Neuronal stem cell (in vitro differentiated cells): ENCODE data around the gene KLHL2. TPM values are rescaled to one million over a fixed set of nuclear protein-coding genes. Genes with fewer than 3 reads are reported as not detected.
"Not testable (repeated sequence)": the region's sequence is repeated elsewhere in the genome, so short reads cannot be mapped to it uniquely, and the experiment has no call there.

ENCODE experiments used
- DNase-seq: peaks from one replicate; pipeline ENCODE4 v3.0.0-alpha.2; 2013; ENCODE audit warnings: low spot score
- H2AFZ ChIP-seq: one replicate; pipeline ENCODE4 v1.6.1; 2013; ENCODE audit warnings: mild to moderate bottlenecking, low read length, inconsistent platforms
- H2AK5ac ChIP-seq: 2 replicates; pipeline ENCODE4 v1.6.1; 2013; ENCODE audit warnings: low read depth, mild to moderate bottlenecking, inconsistent platforms, low read length, moderate library complexity, mixed read lengths
- H2BK120ac ChIP-seq: 2 replicates; pipeline ENCODE4 v1.6.1; 2013; ENCODE audit warnings: low read depth, mild to moderate bottlenecking, inconsistent platforms, low read length, moderate library complexity, mixed read lengths
- H2BK12ac ChIP-seq: one replicate; pipeline ENCODE4 v1.6.1; 2013; ENCODE audit warnings: low read length, inconsistent platforms
- H2BK15ac ChIP-seq: 2 replicates; pipeline ENCODE4 v1.6.1; 2013; ENCODE audit warnings: mild to moderate bottlenecking, low read length, inconsistent platforms, mixed read lengths
- H2BK5ac ChIP-seq: one replicate; pipeline ENCODE4 v1.6.1; 2013; ENCODE audit warnings: inconsistent platforms, mild to moderate bottlenecking, low read length, moderate library complexity
- H3K14ac ChIP-seq: one replicate; pipeline ENCODE4 v1.6.1; 2013; ENCODE audit warnings: low read length, inconsistent platforms
- H3K18ac ChIP-seq: 2 replicates; pipeline ENCODE4 v1.6.1; 2013; ENCODE audit warnings: low read length, inconsistent platforms
- H3K23ac ChIP-seq: 2 replicates; pipeline ENCODE4 v1.6.1; 2013; ENCODE audit warnings: low read depth, mild to moderate bottlenecking, mixed read lengths, low read length, inconsistent platforms; ENCODE audit not compliant: poor library complexity
- H3K27ac ChIP-seq: replicated peaks from 3 replicates; pipeline ENCODE4 v1.5.1; 2013; ENCODE audit warnings: low read length, inconsistent platforms
- H3K27me3 ChIP-seq, 3 experiments: 2 replicates each; pipeline ENCODE4 v1.6.1; 2013; ENCODE audit warnings: low read length in 3 of 3, mild to moderate bottlenecking in 2 of 3, inconsistent platforms in 1 of 3, low read depth in 1 of 3, mixed read lengths in 1 of 3, moderate library complexity in 1 of 3; ENCODE audit not compliant: control insufficient read depth in 3 of 3, insufficient read depth in 3 of 3
- H3K36me3 ChIP-seq, 2 donors: replicated peaks in 1 of 2; 2 replicates each; pipeline ENCODE4 v1.6.1; 2013; ENCODE audit warnings: low read length in 2 of 2; ENCODE audit not compliant: control insufficient read depth in 2 of 2, insufficient read depth in 2 of 2
- H3K4ac ChIP-seq: 2 replicates; pipeline ENCODE4 v1.6.1; 2013; ENCODE audit warnings: inconsistent platforms, mild to moderate bottlenecking, low read length, moderate library complexity
- H3K4me1 ChIP-seq, 2 donors: 1 replicate in 1 of 2; 2 replicates in 1 of 2; pipeline ENCODE4 v1.6.1; 2013; ENCODE audit warnings: low read length in 2 of 2, low read depth in 1 of 2; ENCODE audit not compliant: control insufficient read depth in 2 of 2, insufficient read depth in 1 of 2
- H3K4me2 ChIP-seq: one replicate; pipeline ENCODE4 v1.6.1; 2013; ENCODE audit warnings: mild to moderate bottlenecking, low read length, inconsistent platforms; ENCODE audit not compliant: insufficient read depth, poor library complexity, severe bottlenecking
- H3K4me3 ChIP-seq, 2 donors: 2 replicates each; pipeline ENCODE4 v1.5.1; 2013; ENCODE audit warnings: low read length in 2 of 2, mild to moderate bottlenecking in 2 of 2, inconsistent platforms in 1 of 2, moderate library complexity in 1 of 2
- H3K79me1 ChIP-seq: one replicate; pipeline ENCODE4 v1.6.1; 2013; ENCODE audit warnings: low read depth, mild to moderate bottlenecking, inconsistent platforms, low read length, moderate library complexity
- H3K9ac ChIP-seq: one replicate; pipeline ENCODE4 v1.6.1; 2013; ENCODE audit warnings: mild to moderate bottlenecking, low read depth, low read length, inconsistent platforms; ENCODE audit not compliant: poor library complexity
- H3K9me3 ChIP-seq, 2 donors: replicated peaks in 1 of 2; 2 replicates each; pipeline versions ENCODE3 to v1.6.1; 2013; ENCODE audit warnings: low read length in 2 of 2, mild to moderate bottlenecking in 2 of 2, inconsistent platforms in 1 of 2, low read depth in 1 of 2, mixed read lengths in 1 of 2, moderate library complexity in 1 of 2; ENCODE audit not compliant: control insufficient read depth in 2 of 2, insufficient read depth in 1 of 2
- H4K8ac ChIP-seq: one replicate; pipeline ENCODE4 v1.6.1; 2013; ENCODE audit warnings: low read depth, mild to moderate bottlenecking, inconsistent platforms, low read length, moderate library complexity
- H4K91ac ChIP-seq: one replicate; pipeline ENCODE4 v1.6.1; 2013; ENCODE audit warnings: low read length, low read depth, mild to moderate bottlenecking, inconsistent platforms; ENCODE audit not compliant: poor library complexity
- WGBS, 2 donors: extraction: QIAGEN DNeasy Blood & Tissue Kit; methylation state at CpG; one replicate each; pipeline ENCODE4 v1.1.7; 2013; ENCODE audit warnings: missing lambda C conversion rate in 2 of 2, mixed read lengths in 1 of 2; ENCODE audit not compliant: insufficient read length in 2 of 2, insufficient replicate concordance in 1 of 2; ENCODE audit errors: extremely low coverage in 2 of 2; 5-methylcytosine and 5-hydroxymethylcytosine counted together
- polyA plus RNA-seq, 2 experiments: library from polyadenylated mRNA; stranded (reverse); fragments of 200-250 nt; gene quantifications; one replicate each; pipeline ENCODE4 v1.2.3, GENCODE V29; 2013

The KLHL2 gene, protein sequence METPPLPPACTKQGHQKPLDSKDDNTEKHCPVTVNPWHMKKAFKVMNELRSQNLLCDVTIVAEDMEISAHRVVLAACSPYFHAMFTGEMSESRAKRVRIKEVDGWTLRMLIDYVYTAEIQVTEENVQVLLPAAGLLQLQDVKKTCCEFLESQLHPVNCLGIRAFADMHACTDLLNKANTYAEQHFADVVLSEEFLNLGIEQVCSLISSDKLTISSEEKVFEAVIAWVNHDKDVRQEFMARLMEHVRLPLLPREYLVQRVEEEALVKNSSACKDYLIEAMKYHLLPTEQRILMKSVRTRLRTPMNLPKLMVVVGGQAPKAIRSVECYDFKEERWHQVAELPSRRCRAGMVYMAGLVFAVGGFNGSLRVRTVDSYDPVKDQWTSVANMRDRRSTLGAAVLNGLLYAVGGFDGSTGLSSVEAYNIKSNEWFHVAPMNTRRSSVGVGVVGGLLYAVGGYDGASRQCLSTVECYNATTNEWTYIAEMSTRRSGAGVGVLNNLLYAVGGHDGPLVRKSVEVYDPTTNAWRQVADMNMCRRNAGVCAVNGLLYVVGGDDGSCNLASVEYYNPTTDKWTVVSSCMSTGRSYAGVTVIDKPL
- 7.8 TPM for polyA plus RNA-seq (2013, experiment 1 of 2)
- polyA plus RNA-seq (2013, experiment 2 of 2): 7.7 TPM

DNA sequence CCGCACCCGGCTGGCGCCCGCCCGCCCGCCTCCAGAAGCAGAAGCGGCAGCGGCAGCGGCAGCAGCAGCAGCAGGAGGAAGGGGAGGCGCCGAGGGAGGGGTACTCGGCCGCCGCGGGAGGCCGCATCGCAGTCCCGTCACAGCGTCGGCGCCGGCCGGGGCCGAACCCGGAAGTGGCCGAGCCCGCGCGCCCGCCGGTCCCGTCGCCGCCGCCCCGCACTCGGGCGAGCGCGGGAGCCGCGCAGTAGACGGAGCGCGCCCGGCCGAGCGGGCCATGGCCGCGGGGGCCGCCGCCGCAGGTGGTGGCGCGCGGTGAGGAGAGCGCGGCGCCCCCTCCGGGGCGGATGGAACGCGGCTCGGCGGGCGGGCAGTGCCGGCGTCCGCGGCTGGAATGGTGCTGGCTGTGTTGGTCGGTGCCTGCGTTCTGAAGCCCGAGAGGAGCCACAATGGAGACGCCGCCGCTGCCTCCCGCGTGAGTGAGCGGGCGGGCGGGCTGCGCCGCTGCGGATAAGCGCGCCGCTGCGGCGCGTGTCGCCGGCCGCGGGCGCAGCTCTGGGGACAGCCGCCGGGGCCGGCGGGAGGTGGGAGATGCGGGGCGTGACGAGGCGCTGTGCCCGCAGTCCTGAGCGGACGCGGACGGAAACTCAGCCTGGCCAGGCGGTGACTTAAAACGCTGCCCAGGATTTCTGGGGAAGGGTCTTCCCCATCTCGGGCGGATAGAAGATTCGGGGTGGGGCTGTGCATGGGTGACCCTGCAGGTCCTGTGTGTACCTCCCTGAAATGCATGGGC, at the start of gene KLHL2:
Gene KLHL2 (plus strand): TSS at position 131 of the 790 bp plus-strand sequence. CDS start 316 bp downstream, at position 447.
- Histone ChIP-seq H3K27me3 (no peaks in the 10 kb centered on the region), H3K27ac (peak within 1 kb of the TSS; percentile 46), H3K23ac (no peak within 1 kb of the TSS), H3K4me3 (peak within 1 kb of the TSS; percentile 62 to 97), H2AK5ac (no peak within 1 kb of the TSS), H3K4me2 (peak within 1 kb of the TSS; percentile 75), H3K9ac (peak within 1 kb of the TSS; percentile 78), H3K4ac (no peak within 1 kb of the TSS), H2AFZ (peak within 1 kb of the TSS; percentile 86), H2BK12ac (no peak within 1 kb of the TSS), H2BK120ac (no peak within 1 kb of the TSS), H3K36me3 (no peaks in the 10 kb centered on the region), H3K14ac (peak within 1 kb of the TSS; percentile 83), H3K79me1 (peaks cover 2% of the 10 kb centered on the region), H4K8ac (no peak within 1 kb of the TSS), H3K9me3 (no peaks in the 10 kb centered on the region), H2BK15ac (peak within 1 kb of the TSS; percentile 64), H3K4me1 (peaks cover 7 to 14% of the 10 kb centered on the region in 2 donors), H4K91ac (no peak within 1 kb of the TSS), H2BK5ac (peak within 1 kb of the TSS; percentile 39), H3K18ac (peak within 1 kb of the TSS; percentile 94)
- no CpG with 5 or more reads among the region's 113 CpGs for whole genome bisulfite sequencing, 2 donors
- peak; percentile 73 for DNase-seq

DNA sequence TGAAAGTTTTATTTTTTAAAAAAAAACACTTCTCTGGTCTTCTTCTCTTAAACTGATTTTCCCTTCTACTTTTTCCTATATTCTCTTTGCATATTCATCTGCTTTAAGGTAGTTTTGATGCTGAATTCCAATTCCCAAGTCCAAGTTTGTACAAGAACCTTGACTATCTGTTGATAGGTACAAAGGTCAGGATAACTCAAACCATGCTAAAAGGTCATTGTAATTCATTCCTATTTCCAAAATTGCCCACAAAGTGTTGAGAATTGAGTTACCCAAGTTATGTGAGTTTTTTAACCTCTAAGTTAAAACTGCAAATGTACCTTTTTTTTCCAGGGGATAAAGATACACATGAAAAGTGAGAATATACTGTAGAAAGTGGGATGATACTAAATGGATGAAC, 48.6 kb upstream of the KLHL2 start:
- no peak overlapping the region for H3K23ac ChIP-seq
- no peak overlapping the region for H2BK12ac ChIP-seq
- no peak overlapping the region for H3K9ac ChIP-seq
- no peak overlapping the region for H2BK120ac ChIP-seq
- no peak overlapping the region for H2AK5ac ChIP-seq
- no peak overlapping the region for H4K91ac ChIP-seq
- no peak overlapping the region for H3K4me3 ChIP-seq
- H3K27ac ChIP-seq: no peak overlapping the region
- H3K4me2 ChIP-seq: no peak overlapping the region
- H3K18ac ChIP-seq: no peak overlapping the region
- no peaks in the 10 kb centered on the region for H3K9me3 ChIP-seq
- no peak overlapping the region for H3K14ac ChIP-seq
- no peak overlapping the region for H2BK5ac ChIP-seq
- no peaks in the 10 kb centered on the region for H3K36me3 ChIP-seq
- no peak overlapping the region for H4K8ac ChIP-seq
- H3K4me1 ChIP-seq: no peaks in the 10 kb centered on the region
- H2BK15ac ChIP-seq: no peak overlapping the region
- no peak for DNase-seq
- H3K4ac ChIP-seq: no peak overlapping the region
- H3K27me3 ChIP-seq: no peaks in the 10 kb centered on the region
- H3K79me1 ChIP-seq: no peaks in the 10 kb centered on the region
- H2AFZ ChIP-seq: no peak overlapping the region

DNA sequence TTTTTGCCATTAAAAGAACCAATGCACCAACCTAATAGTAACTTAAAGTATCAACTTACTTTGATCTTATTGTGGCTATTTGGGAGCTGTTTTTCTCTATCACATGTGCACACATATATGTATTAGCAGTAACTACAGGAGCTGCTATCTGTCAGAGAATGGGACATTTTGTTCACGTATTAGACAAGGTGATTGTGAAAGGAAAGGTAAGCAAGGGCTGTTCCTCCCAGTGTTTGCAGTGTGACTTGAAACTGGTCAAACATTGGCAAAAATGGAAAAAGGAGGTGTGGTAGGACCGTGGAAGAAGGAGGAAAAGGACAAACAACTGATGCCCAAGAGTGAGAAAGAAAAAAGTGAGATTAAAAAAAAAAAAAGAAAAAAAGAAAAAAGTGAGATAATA, 43.1 kb upstream of the KLHL2 start:
- H4K8ac ChIP-seq: no peak overlapping the region
- no peak overlapping the region for H3K18ac ChIP-seq
- H3K14ac ChIP-seq: no peak overlapping the region
- no peak for DNase-seq
- H2BK12ac ChIP-seq: no peak overlapping the region
- H3K4me2 ChIP-seq: no peak overlapping the region
- no peak overlapping the region for H3K9ac ChIP-seq
- no peak overlapping the region for H2AK5ac ChIP-seq
- H2BK15ac ChIP-seq: no peak overlapping the region
- no peak overlapping the region for H3K4ac ChIP-seq
- H3K79me1 ChIP-seq: no peaks in the 10 kb centered on the region
- no peak overlapping the region for H2BK5ac ChIP-seq
- no peak overlapping the region for H2AFZ ChIP-seq
- H4K91ac ChIP-seq: no peak overlapping the region
- H3K36me3 ChIP-seq: no peaks in the 10 kb centered on the region
- no peaks in the 10 kb centered on the region for H3K4me1 ChIP-seq
- no peak overlapping the region for H3K4me3 ChIP-seq
- WGBS, 2 donors: no CpG with 5 or more reads among the region's 2 CpGs
- no peak overlapping the region for H3K27ac ChIP-seq
- H3K27me3 ChIP-seq: no peaks in the 10 kb centered on the region
- H3K9me3 ChIP-seq: no peaks in the 10 kb centered on the region
- H2BK120ac ChIP-seq: no peak overlapping the region
- H3K23ac ChIP-seq: no peak overlapping the region

DNA sequence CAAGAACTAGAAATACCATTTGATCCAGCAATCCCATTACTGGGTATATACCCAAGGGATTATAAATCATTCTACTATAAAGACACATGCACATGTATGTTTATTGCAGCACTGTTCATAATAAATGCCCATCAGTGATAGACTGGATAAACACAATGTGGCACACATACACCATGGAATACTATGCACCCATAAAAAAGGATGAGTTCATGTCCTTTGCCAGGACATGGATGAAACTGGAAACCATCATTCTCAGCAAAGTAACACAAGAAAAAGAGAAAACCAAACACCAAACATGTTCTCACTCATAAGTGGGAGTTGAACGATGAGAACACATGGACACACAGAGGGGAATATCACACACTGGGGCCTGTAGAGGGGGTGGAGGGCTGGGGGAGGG, 40.5 kb upstream of the KLHL2 start:
- not testable (repeated sequence) for H2BK15ac ChIP-seq, H2AK5ac ChIP-seq, H3K18ac ChIP-seq, H3K23ac ChIP-seq, H4K91ac ChIP-seq, DNase-seq, H3K9me3 ChIP-seq, H3K4me3 ChIP-seq, H3K27ac ChIP-seq, H3K27me3 ChIP-seq, H3K36me3 ChIP-seq, H3K4ac ChIP-seq, H2AFZ ChIP-seq, H3K4me2 ChIP-seq, H3K9ac ChIP-seq, H2BK5ac ChIP-seq, H2BK12ac ChIP-seq, H3K79me1 ChIP-seq, H3K4me1 ChIP-seq, H4K8ac ChIP-seq, H3K14ac ChIP-seq, H2BK120ac ChIP-seq
- no CpG with 5 or more reads among the region's 1 CpG for WGBS, 2 donors
